IMR-90 (cell line): Measurements from ENCODE around the gene F2RL3. TPM values are rescaled to one million over a fixed set of nuclear protein-coding genes. Genes with fewer than 3 reads are reported as not detected.

Source experiments
- ATAC-seq: fragments of 200-7000 bp; cut with Tn5 transposase; 2 replicates; pipeline ENCODE4 v1.9.1; 2020; ENCODE audit warnings: low read depth, mild to moderate bottlenecking, moderate library complexity
- BruUV-seq: library from RNA; stranded (reverse); fragments of 400-500 nt; replicated peaks from 2 replicates; lab custom pipeline; 2021; lab: Mats Ljungman, UMichigan
- CTCF ChIA-PET: fragments of 300-600 bp; formaldehyde crosslinking; extraction: SDS; loops from one replicate; lab custom pipeline; 2021; ENCODE audit warnings: antibody characterized with exemption; lab: Yijun Ruan, JAX
- POLR2A ChIA-PET: fragments of 300-600 bp; sonication (Branson Sonifier 250); formaldehyde crosslinking; loops from one replicate; lab custom pipeline; 2022; ENCODE audit warnings: antibody characterized with exemption; ENCODE audit not compliant: unreplicated experiment; lab: Charles Lee
- DNase-seq: peaks from one replicate; pipeline ENCODE4 v3.0.0; 2013
- H2AFZ ChIP-seq: replicated peaks from 2 replicates; pipeline ENCODE3; 2013; ENCODE audit warnings: low read length, mild to moderate bottlenecking; ENCODE audit not compliant: poor library complexity
- H2AK5ac ChIP-seq: 2 replicates; pipeline ENCODE4 v1.6.1; 2013; ENCODE audit warnings: low read depth, low read length, inconsistent platforms
- H2AK9ac ChIP-seq: replicated peaks from 2 replicates; pipeline ENCODE3; 2013; ENCODE audit warnings: mild to moderate bottlenecking, low read depth, low read length, moderate library complexity; ENCODE audit not compliant: poor library complexity
- H2BK120ac ChIP-seq: 2 replicates; pipeline ENCODE4 v1.6.1; 2013; ENCODE audit warnings: low read depth, low read length, inconsistent platforms
- H2BK15ac ChIP-seq: 3 replicates; pipeline ENCODE4 v1.6.1; 2013; ENCODE audit warnings: low read depth, low read length, inconsistent platforms
- H2BK20ac ChIP-seq: 2 replicates; pipeline ENCODE4 v1.6.1; 2013; ENCODE audit warnings: low read depth, mild to moderate bottlenecking, inconsistent platforms, low read length, moderate library complexity
- H2BK5ac ChIP-seq: 2 replicates; pipeline ENCODE4 v1.6.1; 2013; ENCODE audit warnings: mild to moderate bottlenecking, low read depth, low read length, inconsistent platforms; ENCODE audit not compliant: poor library complexity, severe bottlenecking
- H3K14ac ChIP-seq: replicated peaks from 2 replicates; pipeline ENCODE4 v1.6.1; 2013; ENCODE audit warnings: low read depth, low read length, inconsistent platforms
- H3K18ac ChIP-seq: 2 replicates; pipeline ENCODE4 v1.6.1; 2013; ENCODE audit warnings: low read depth, low read length, control low read depth
- H3K23ac ChIP-seq: 2 replicates; pipeline ENCODE4 v1.6.1; 2013; ENCODE audit warnings: low read depth, low read length, inconsistent platforms
- H3K27ac ChIP-seq: 2 replicates; pipeline ENCODE4 v1.5.1; 2013; ENCODE audit warnings: mild to moderate bottlenecking, control low read depth, low read length; ENCODE audit not compliant: insufficient read depth
- H3K27me3 ChIP-seq: 2 replicates; pipeline ENCODE4 v1.6.1; 2013; ENCODE audit warnings: low read length; ENCODE audit not compliant: control insufficient read depth, insufficient read depth
- H3K36me3 ChIP-seq: 2 replicates; pipeline ENCODE4 v1.6.1; 2013; ENCODE audit warnings: low read length, mixed read lengths; ENCODE audit not compliant: control insufficient read depth, insufficient read depth
- H3K4ac ChIP-seq: 2 replicates; pipeline ENCODE4 v1.6.1; 2013; ENCODE audit warnings: low read depth, low read length, inconsistent platforms
- H3K4me1 ChIP-seq: 2 replicates; pipeline ENCODE4 v1.6.1; 2013; ENCODE audit warnings: low read length, mixed read lengths; ENCODE audit not compliant: control insufficient read depth, insufficient read depth
- H3K4me2 ChIP-seq: 2 replicates; pipeline ENCODE4 v1.6.1; 2013; ENCODE audit warnings: low read depth, mild to moderate bottlenecking, control low read depth, low read length, moderate library complexity
- H3K4me3 ChIP-seq: 2 replicates; pipeline ENCODE4 v1.5.1; 2013; ENCODE audit warnings: low read depth, mild to moderate bottlenecking, control low read depth, low read length, moderate library complexity; ENCODE audit not compliant: insufficient read depth
- H3K56ac ChIP-seq: 2 replicates; pipeline ENCODE4 v1.6.1; 2013; ENCODE audit warnings: low read length, inconsistent platforms; ENCODE audit not compliant: insufficient read depth; ENCODE audit errors: extremely low read depth
- H3K79me1 ChIP-seq, 2 experiments: 2 replicates each; pipeline ENCODE4 v1.6.1; 2013; ENCODE audit warnings: low read length in 2 of 2, inconsistent platforms in 1 of 2, low read depth in 1 of 2
- H3K9ac ChIP-seq: 2 replicates; pipeline ENCODE4 v1.6.1; 2013; ENCODE audit warnings: low read depth, low read length, control low read depth
- H3K9me1 ChIP-seq: 2 replicates; pipeline ENCODE4 v1.6.1; 2013; ENCODE audit warnings: low read length, inconsistent platforms; ENCODE audit not compliant: insufficient read depth
- H3K9me3 ChIP-seq: 2 replicates; pipeline ENCODE4 v1.6.1; 2013; ENCODE audit warnings: low read length; ENCODE audit not compliant: control insufficient read depth, insufficient read depth
- H4K20me1 ChIP-seq: 2 replicates; pipeline ENCODE4 v1.6.1; 2013; ENCODE audit warnings: low read length, inconsistent platforms; ENCODE audit not compliant: insufficient read depth
- H4K5ac ChIP-seq: 2 replicates; pipeline ENCODE4 v1.6.1; 2013; ENCODE audit warnings: mild to moderate bottlenecking, low read depth, low read length, control low read depth
- H4K8ac ChIP-seq, 2 experiments: 2 replicates each; pipeline ENCODE4 v1.6.1; 2013; ENCODE audit warnings: low read depth in 2 of 2, low read length in 2 of 2, control low read depth in 1 of 2, inconsistent platforms in 1 of 2
- H4K91ac ChIP-seq: 2 replicates; pipeline ENCODE4 v1.6.1; 2013; ENCODE audit warnings: low read depth, low read length, inconsistent platforms; ENCODE audit not compliant: insufficient read depth
- BHLHE40 ChIP-seq: fragments of 150-350 bp; IDR thresholded peaks from 2 replicates; pipeline ENCODE4 v1.6.1; 2016; ENCODE audit warnings: mild to moderate bottlenecking, low read depth, low read length
- CEBPB ChIP-seq: IDR thresholded peaks from 2 replicates; pipeline ENCODE4 v1.6.1; 2012; ENCODE audit warnings: low read depth, low read length, improper control_type of control experiment
- CHD1 ChIP-seq: IDR thresholded peaks from 2 replicates; pipeline ENCODE4 v1.6.1; 2012; ENCODE audit warnings: low read depth, low read length, improper control_type of control experiment
- FOS ChIP-seq: fragments of 150-350 bp; IDR thresholded peaks from 2 replicates; pipeline ENCODE4 v1.6.1; 2016; ENCODE audit warnings: low read depth, low read length
- MAFK ChIP-seq: IDR thresholded peaks from 2 replicates; pipeline ENCODE4 v1.6.1; 2012; ENCODE audit warnings: low read depth, low read length, improper control_type of control experiment
- MAZ ChIP-seq: IDR thresholded peaks from 2 replicates; pipeline ENCODE4 v1.6.1; 2012; ENCODE audit warnings: low read depth, mild to moderate bottlenecking, low read length, improper control_type of control experiment, moderate library complexity, borderline replicate concordance
- MXI1 ChIP-seq: IDR thresholded peaks from 2 replicates; pipeline ENCODE4 v1.6.1; 2012; ENCODE audit warnings: low read depth, mild to moderate bottlenecking, low read length, moderate library complexity, borderline replicate concordance
- NFE2L2 ChIP-seq: fragments of 150-350 bp; IDR thresholded peaks from 2 replicates; pipeline ENCODE4 v1.6.1; 2016; ENCODE audit warnings: low read depth, mild to moderate bottlenecking, low read length
- POLR2A ChIP-seq: IDR thresholded peaks from 2 replicates; pipeline ENCODE4 v1.6.1; 2012; ENCODE audit warnings: mild to moderate bottlenecking, low read depth, low read length
- RAD21 ChIP-seq: IDR thresholded peaks from 2 replicates; pipeline ENCODE4 v1.6.1; 2012; ENCODE audit warnings: low read length, improper control_type of control experiment
- RCOR1 ChIP-seq: IDR thresholded peaks from 2 replicates; pipeline ENCODE4 v1.6.1; 2012; ENCODE audit warnings: mild to moderate bottlenecking, low read length, improper control_type of control experiment; ENCODE audit not compliant: insufficient replicate concordance
- RFX5 ChIP-seq: IDR thresholded peaks from 2 replicates; pipeline ENCODE4 v1.8.0; 2012; ENCODE audit warnings: low read depth, mild to moderate bottlenecking, low read length, moderate library complexity
- SMC3 ChIP-seq: fragments of 150-350 bp; IDR thresholded peaks from 2 replicates; pipeline ENCODE4 v1.6.1; 2016; ENCODE audit warnings: low read depth, mild to moderate bottlenecking, antibody characterized with exemption, low read length, moderate library complexity
- WGBS, 2 experiments: methylation state at CpG; one replicate each; pipeline versions ENCODE4 v1.1.5 to v1.1.7; 2013; ENCODE audit warnings: missing lambda C conversion rate in 2 of 2; ENCODE audit not compliant: insufficient read length in 1 of 2; ENCODE audit errors: extremely low coverage in 2 of 2; 5-methylcytosine and 5-hydroxymethylcytosine counted together
- dilution Hi-C: fragments of 300-500 bp; cut with HindIII; formaldehyde crosslinking; loops from one replicate; pipeline ENCODE4 v1.14.3; 2018; ENCODE audit warnings: low sequenced_read_pairs; ENCODE audit not compliant: unreplicated experiment
- in situ Hi-C: fragments of 300-500 bp; cut with MboI; formaldehyde crosslinking; loops from 3 replicates; pipeline ENCODE4 v1.14.3; 2019; ENCODE audit warnings: low sequenced_read_pairs, inconsistent platforms, mixed read lengths
- intact Hi-C: fragments of 100-400 bp; cut with micrococcal nuclease; formaldehyde crosslinking; loops from 2 replicates; pipeline ENCODE4 v1.10.0; 2022
- polyA plus RNA-seq, 3 experiments: library from polyadenylated mRNA; depleted of rRNA; stranded (reverse); fragments of >200 nt; gene quantifications; 2 replicates each; pipeline ENCODE4 v1.2.3, GENCODE V29; 2012; ENCODE audit warnings: low replicate concordance in 1 of 3
- total RNA-seq: library from RNA; depleted of rRNA; stranded (reverse); fragments of >200 nt; gene quantifications from 2 replicates; pipeline ENCODE4 v1.2.3, GENCODE V29; 2012
- TF ChIP-seq, protein P1 (sequence below): fragments of 150-350 bp; IDR thresholded peaks from 2 replicates; pipeline ENCODE4 v1.6.1; 2016; ENCODE audit warnings: low read depth, mild to moderate bottlenecking, low read length, moderate library complexity, borderline replicate concordance
- TF ChIP-seq, protein P2 (sequence below): conservative IDR thresholded peaks from 2 replicates; pipeline ENCODE4 v1.5.1; 2012; ENCODE audit warnings: mild to moderate bottlenecking, low read depth, low read length, improper control_type of control experiment
- TF ChIP-seq, protein P3 (sequence below): fragments of 150-350 bp; IDR thresholded peaks from 2 replicates; pipeline ENCODE4 v1.6.1; 2017; ENCODE audit warnings: mild to moderate bottlenecking, antibody characterized with exemption, low read length, low read depth

F2RL3 gene
- total and polyA plus RNA-seq, 2 of the 4 experiments (the other 2 are of a cell fraction) = 0.03 TPM; not detected in 1

DNA sequence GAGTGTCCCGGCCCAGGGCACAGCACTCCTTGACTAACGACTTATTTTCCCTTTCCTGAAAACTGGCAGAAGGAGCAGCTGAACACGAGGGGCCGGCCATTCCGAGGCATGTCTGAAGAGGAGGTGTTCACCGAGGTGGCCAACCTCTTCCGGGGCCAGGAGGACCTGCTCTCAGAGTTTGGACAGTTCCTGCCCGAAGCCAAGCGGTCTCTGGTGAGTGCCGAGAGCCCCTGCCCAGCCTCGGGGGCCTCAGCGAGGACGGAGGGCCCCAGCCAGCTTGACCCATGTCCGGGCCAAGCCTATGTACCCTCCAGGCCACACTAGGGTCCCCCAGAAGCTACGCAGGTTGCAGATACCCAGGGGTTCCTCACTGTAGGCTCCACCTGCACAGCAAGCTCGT is 41.9 kb upstream of the F2RL3 start:
- no peak overlapping the region for H4K91ac ChIP-seq
- peaks cover 15% of the 10 kb centered on the region for H4K20me1 ChIP-seq
- CTCF ChIA-PET = no interaction called here
- no peak overlapping the region for H2BK5ac ChIP-seq
- H4K5ac ChIP-seq = no peak overlapping the region
- H4K8ac ChIP-seq = no peak overlapping the region
- H2AK5ac ChIP-seq = no peak overlapping the region
- no TSS peak for BruUV-seq
- H3K4me3 ChIP-seq = no peak overlapping the region
- H3K9ac ChIP-seq = no peak overlapping the region
- no peak overlapping the region for H3K18ac ChIP-seq
- TF ChIP-seq POLR2A = no peak
- TF ChIP-seq MAFK = no peak
- TF ChIP-seq, protein P1, sequence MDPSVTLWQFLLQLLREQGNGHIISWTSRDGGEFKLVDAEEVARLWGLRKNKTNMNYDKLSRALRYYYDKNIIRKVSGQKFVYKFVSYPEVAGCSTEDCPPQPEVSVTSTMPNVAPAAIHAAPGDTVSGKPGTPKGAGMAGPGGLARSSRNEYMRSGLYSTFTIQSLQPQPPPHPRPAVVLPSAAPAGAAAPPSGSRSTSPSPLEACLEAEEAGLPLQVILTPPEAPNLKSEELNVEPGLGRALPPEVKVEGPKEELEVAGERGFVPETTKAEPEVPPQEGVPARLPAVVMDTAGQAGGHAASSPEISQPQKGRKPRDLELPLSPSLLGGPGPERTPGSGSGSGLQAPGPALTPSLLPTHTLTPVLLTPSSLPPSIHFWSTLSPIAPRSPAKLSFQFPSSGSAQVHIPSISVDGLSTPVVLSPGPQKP = no peak
- no peak for TF ChIP-seq CEBPB
- TF ChIP-seq MXI1 = no peak
- TF ChIP-seq BHLHE40 = no peak
- TF ChIP-seq CHD1 = no peak
- no peak for TF ChIP-seq SMC3
- TF ChIP-seq FOS = no peak
- TF ChIP-seq, protein P2, sequence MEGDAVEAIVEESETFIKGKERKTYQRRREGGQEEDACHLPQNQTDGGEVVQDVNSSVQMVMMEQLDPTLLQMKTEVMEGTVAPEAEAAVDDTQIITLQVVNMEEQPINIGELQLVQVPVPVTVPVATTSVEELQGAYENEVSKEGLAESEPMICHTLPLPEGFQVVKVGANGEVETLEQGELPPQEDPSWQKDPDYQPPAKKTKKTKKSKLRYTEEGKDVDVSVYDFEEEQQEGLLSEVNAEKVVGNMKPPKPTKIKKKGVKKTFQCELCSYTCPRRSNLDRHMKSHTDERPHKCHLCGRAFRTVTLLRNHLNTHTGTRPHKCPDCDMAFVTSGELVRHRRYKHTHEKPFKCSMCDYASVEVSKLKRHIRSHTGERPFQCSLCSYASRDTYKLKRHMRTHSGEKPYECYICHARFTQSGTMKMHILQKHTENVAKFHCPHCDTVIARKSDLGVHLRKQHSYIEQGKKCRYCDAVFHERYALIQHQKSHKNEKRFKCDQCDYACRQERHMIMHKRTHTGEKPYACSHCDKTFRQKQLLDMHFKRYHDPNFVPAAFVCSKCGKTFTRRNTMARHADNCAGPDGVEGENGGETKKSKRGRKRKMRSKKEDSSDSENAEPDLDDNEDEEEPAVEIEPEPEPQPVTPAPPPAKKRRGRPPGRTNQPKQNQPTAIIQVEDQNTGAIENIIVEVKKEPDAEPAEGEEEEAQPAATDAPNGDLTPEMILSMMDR = no peak
- TF ChIP-seq RCOR1 = no peak
- no peak for TF ChIP-seq RAD21
- TF ChIP-seq MAZ = no peak
- TF ChIP-seq NFE2L2 = no peak
- no peak for TF ChIP-seq RFX5
- TF ChIP-seq, protein P3, sequence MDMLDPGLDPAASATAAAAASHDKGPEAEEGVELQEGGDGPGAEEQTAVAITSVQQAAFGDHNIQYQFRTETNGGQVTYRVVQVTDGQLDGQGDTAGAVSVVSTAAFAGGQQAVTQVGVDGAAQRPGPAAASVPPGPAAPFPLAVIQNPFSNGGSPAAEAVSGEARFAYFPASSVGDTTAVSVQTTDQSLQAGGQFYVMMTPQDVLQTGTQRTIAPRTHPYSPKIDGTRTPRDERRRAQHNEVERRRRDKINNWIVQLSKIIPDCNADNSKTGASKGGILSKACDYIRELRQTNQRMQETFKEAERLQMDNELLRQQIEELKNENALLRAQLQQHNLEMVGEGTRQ = no peak
- in situ Hi-C loops (no loop called here), intact Hi-C loops (loop anchor here (5.0 kb wide), 1 partner anchor 70 kb away; no protein-coding TSS in a partner anchor), dilution Hi-C loops (no loop called here)
- 93% methylated on average over 3 of the region's 16 CpGs; no CpG with 5 or more reads in 1 of the 2 experiments for WGBS, 2 experiments
- no peaks in the 10 kb centered on the region for H3K9me3 ChIP-seq
- ATAC-seq (no peak), DNase-seq (no peak)
- no peak overlapping the region for H3K23ac ChIP-seq
- peaks cover 68% of the 10 kb centered on the region for H3K36me3 ChIP-seq
- H3K79me1 ChIP-seq = peaks cover 13 to 69% of the 10 kb centered on the region in 2 experiments; a peak in 3 of 4 replicates
- peaks cover 16% of the 10 kb centered on the region for H3K4me1 ChIP-seq
- no peak overlapping the region for H2BK15ac ChIP-seq
- H2AK9ac ChIP-seq = no peak overlapping the region
- no peak overlapping the region for H3K14ac ChIP-seq
- no peak overlapping the region for H3K27ac ChIP-seq
- H3K56ac ChIP-seq = no peak overlapping the region
- H2BK20ac ChIP-seq = no peak overlapping the region
- POLR2A ChIA-PET = interaction anchor here (0.6 kb wide), 1 partner anchor 29 kb away, joined by 11 read pairs; no protein-coding TSS in a partner anchor
- H3K27me3 ChIP-seq = no peaks in the 10 kb centered on the region
- no peak overlapping the region for H2BK120ac ChIP-seq
- no peak overlapping the region for H2AFZ ChIP-seq
- no peak overlapping the region for H3K4ac ChIP-seq
- no peak overlapping the region for H3K4me2 ChIP-seq
- H3K9me1 ChIP-seq = peaks cover 26% of the 10 kb centered on the region
